ENCODE results near the gene HDAC3. TPM values are rescaled to one million over a fixed set of nuclear protein-coding genes. Genes with fewer than 3 reads are reported as not detected.

Gene HDAC3
- total RNA-seq, result 43.7 and 45.0 TPM in 2 replicates

DNA sequence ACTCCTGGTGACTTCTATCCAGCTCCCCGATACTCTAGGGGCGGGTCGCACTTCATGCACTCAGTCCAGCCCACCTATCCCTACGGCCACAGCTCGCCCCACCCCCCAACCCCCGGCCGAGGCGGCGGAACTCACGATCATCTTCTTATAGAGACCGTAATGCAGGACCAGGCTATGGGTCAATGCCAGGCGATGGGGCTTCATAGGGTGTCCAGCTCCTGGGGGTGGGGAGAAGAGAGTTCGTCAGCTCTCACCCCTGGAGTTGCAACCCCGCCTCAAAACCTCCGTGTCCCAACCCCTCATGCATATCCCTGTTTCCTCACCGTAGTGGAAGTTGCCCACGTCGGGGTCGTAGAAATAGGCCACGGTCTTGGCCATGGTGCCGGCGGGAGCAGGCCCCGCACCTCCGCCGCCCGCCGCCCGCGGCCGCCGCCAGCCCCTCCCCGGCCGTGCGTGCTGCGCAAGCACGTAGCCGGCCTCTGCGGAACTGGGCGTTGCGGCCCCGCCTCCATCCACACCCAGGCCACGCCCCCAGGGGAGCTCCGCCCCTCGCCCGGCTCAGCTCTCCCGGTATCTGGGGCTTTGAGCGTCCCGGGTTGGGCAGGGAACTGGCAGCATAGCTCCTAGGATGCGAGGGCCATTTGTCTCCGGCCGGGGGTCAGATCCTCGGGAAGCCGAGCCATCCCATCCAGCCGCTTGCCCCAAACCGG, at the start of gene HDAC3, which contains the start of gene RELL2:
Gene HDAC3, minus strand, starts transcription at position 437 of the 710 bp plus-strand sequence. Its CDS starts 59 bp downstream, at position 378.
Gene RELL2, plus strand, starts transcription at position 585 of the 710 bp plus-strand sequence. CDS start 1,229 bp downstream, outside the sequence.
- peak; percentile 94 for DNase-seq

DNA sequence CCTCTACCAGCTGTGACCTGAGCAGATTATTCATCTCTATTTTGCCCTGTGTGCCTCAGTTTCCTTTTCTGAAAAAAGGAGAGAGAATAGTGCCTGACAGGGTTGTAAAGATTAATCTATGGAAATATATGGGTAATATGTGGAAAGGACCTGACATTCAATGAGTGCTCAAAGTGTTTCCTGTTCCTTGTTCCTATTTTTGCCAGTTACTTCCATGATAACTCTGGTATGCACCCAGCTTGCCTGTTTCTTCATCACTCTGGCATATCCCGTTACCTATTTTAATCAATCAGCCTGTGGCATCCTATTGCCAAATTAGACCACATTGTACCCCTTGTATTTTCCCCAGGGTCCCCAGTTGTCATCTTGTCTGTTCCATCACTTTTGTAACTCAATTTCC, 48.9 kb upstream of the HDAC3 start:
- no peak for DNase-seq

- DNase-seq, result peak; percentile 23
Measured at GRCh38 chr5:141683596-141684141, 47.0 kb upstream of the HDAC3 start.

- peak; percentile 95 for DNase-seq
Measured at GRCh38 chr5:141681695-141682641, 45.3 kb upstream of the HDAC3 start, which contains the start of gene ARAP3. Gene ARAP3, minus strand, starts transcription at chr5:141682230. Its CDS starts 1,744 bp downstream, at chr5:141680486.

- no peak for DNase-seq
Measured at GRCh38 chr5:141681295-141681694, 44.6 kb upstream of the HDAC3 start.

DNA sequence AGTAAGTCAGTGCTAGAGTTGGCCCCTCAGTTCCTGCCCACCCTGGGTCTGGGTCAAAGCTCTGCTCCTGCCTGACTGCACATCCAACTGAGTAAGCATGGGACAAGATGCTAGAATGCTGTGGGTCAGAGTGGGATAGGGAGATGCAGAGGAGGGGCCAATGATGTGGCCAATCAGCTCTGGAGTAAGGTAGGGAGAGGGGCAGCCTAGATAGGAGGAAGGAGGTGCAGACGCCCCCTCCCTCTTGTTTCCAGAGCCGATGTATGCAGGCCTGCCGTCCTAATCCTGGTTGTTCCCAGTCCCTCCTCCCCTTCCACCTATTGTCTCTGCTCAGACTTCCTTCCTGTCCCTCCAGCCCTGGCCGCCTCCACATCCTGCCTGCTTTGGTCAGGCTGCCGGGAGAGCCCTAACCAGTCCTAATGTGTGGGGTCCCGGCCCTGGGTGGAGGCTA, 44.1 kb upstream of the HDAC3 start:
- DNase-seq, result peak; percentile 99

- peak; percentile 13 for DNase-seq
Measured at GRCh38 chr5:141680178-141680577, 43.5 kb upstream of the HDAC3 start.

DNA sequence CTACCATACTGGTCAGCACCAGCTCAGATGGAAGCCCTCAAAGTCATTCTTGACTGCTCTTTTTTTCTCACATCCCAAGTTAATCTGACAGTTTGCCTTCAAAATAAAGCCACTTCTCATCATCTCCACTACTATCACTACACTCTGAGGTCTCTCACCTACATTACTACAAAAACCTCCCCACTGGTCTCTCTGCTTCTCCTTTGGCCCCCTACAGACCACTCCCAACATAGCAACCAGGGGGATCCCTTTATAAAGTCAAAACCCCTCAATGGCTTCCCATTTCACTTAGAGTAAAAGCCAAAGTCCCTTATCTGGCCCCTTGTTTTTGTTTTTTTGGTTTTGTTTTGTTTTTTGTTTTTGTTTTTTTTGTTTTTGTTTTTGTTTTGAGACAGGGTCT, 40.8 kb upstream of the HDAC3 start:
- peak; percentile 42 for DNase-seq

DNA sequence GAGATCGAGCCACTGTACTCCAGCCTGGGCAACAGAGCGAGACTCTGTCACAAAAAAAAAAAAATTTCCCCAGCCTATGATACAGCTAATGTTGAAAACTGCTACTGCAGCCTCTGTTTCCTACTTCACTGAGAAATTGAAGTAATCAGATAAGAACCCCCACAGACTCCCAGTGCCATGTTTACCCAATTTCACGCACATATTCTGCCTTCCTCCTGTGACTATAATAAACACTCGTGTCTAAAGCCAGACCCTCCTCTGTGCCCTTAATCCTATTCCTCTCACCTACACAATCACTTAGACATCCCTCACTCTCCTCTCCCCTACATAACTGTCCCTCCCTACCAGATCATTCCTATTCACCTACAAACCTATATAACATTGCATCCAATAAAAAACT, 39.0 kb upstream of the HDAC3 start:
- DNase-seq, result no peak

DNA sequence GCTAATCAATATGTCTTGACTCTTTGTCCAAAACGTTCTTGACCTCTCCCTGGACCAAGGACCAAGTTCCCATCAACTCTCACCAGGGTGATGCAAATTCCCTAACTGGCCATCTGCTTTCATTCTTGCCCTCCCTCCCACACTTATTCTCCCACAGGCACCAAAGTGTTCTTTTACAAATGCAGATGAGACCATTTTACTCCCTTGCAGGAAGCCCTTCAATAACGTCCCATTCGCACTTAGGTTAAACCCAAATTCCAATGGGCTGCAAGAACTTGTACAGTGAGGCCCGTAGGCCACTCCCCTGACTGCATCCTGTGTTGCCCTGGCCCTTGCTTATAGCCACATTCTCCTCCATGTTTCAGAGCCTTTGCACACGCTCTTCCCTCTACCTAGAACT, 38.1 kb upstream of the HDAC3 start:
- no peak for DNase-seq

GRCh38 chr5:141672841-141673813, 36.5 kb upstream of the HDAC3 start:
- DNase-seq, result peak; percentile 31

GRCh38 chr5:141672071-141672840, 35.6 kb upstream of the HDAC3 start:
- no peak for DNase-seq

DNA sequence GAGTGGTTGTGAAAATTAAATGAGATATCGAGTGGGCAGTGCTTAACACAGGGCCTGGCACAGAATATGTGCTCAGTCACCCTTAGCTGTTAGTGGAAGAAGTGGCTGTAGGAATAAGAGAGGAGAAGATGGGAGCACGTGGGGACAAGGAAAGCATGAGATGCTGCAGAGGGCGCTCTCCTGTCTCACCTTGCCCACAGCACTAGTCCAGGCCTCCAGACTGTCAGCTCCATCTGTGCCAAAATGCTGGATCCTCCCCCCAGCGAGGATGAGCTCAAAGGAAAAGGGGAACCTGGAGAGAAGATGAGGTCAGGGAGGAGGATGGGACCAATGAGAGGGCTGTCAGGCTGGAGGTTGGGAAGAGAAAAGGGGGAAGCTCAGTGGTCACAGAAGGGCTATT, 32.9 kb upstream of the HDAC3 start:
- DNase-seq, result no peak

- no peak for DNase-seq
Measured at GRCh38 chr5:141668601-141669265, 32.1 kb upstream of the HDAC3 start.

GRCh38 chr5:141665995-141666940, 29.6 kb upstream of the HDAC3 start:
- DNase-seq, result no peak

- DNase-seq, result peak; percentile 84
Measured at GRCh38 chr5:141664733-141665461, 28.2 kb upstream of the HDAC3 start.

DNA sequence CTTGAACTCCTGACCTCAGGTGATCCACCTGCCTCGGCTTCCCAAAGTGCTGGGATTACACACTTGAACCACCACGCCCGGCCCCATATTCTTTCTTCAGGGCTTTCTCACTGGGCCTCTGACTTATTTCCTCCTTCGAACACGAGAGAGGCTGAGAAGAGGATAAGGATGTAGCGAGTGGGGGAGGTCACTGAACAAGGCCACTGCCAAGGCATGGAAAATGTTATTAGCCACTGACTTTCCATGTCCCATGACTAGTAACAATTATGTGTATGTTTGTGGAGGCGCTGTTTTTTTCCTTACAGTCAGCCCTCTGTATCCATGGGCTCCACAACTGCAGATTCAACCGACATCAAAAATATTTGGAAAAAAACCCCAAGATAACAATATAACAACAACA, 26.9 kb upstream of the HDAC3 start:
- peak; percentile 68 for DNase-seq

GRCh38 chr5:141662028-141662427, 25.4 kb upstream of the HDAC3 start:
- no peak for DNase-seq
